Endodermal cell (in vitro differentiated cells): Measurements from ENCODE around the gene ZNF576. TPM values are rescaled to one million over a fixed set of nuclear protein-coding genes. Genes with fewer than 3 reads are reported as not detected.

Experiments used
- DNase-seq: peaks from one replicate; pipeline ENCODE4 v3.0.0-alpha.2; 2017
- H3K27ac ChIP-seq: 2 replicates; pipeline ENCODE4 v1.5.1; 2013; ENCODE audit warnings: mild to moderate bottlenecking, low read depth, low read length, moderate library complexity
- H3K27me3 ChIP-seq: 2 replicates; pipeline ENCODE4 v1.6.1; 2013; ENCODE audit warnings: mild to moderate bottlenecking, low read length, moderate library complexity; ENCODE audit not compliant: insufficient read depth, control insufficient read depth, poor library complexity, severe bottlenecking
- H3K36me3 ChIP-seq: 2 replicates; pipeline ENCODE4 v1.7.0; 2013; ENCODE audit warnings: mild to moderate bottlenecking, low read length, moderate library complexity; ENCODE audit not compliant: control insufficient read depth, insufficient read depth
- H3K4me1 ChIP-seq: one replicate; pipeline ENCODE4 v1.7.0; 2013; ENCODE audit warnings: low read length; ENCODE audit not compliant: control insufficient read depth, insufficient read depth
- H3K4me3 ChIP-seq: 2 replicates; pipeline ENCODE4 v1.5.1; 2013; ENCODE audit warnings: mild to moderate bottlenecking, low read length, moderate library complexity
- H3K9ac ChIP-seq: 2 replicates; pipeline ENCODE4 v1.6.1; 2013; ENCODE audit warnings: mild to moderate bottlenecking, low read length, moderate library complexity; ENCODE audit not compliant: poor library complexity, severe bottlenecking; ENCODE audit errors: extremely low read depth
- H3K9me3 ChIP-seq: 2 replicates; pipeline ENCODE4 v1.6.1; 2013; ENCODE audit warnings: mild to moderate bottlenecking, low read length, moderate library complexity; ENCODE audit not compliant: control insufficient read depth
- H3K27ac Mint-ChIP-seq: 2 replicates; pipeline ENCODE4 v1.8.0; 2020; ENCODE audit warnings: mixed read lengths
- H3K27me3 Mint-ChIP-seq: 2 replicates; pipeline ENCODE4 v1.8.0; 2021; ENCODE audit warnings: mild to moderate bottlenecking, mixed read lengths; ENCODE audit not compliant: insufficient read depth
- H3K36me3 Mint-ChIP-seq: 2 replicates; pipeline ENCODE4 v1.8.0; 2020; ENCODE audit warnings: low read depth, mixed read lengths
- H3K4me1 Mint-ChIP-seq: 2 replicates; pipeline ENCODE4 v1.8.0; 2020; ENCODE audit warnings: mixed read lengths
- H3K4me3 Mint-ChIP-seq: 2 replicates; pipeline ENCODE4 v1.8.0; 2020; ENCODE audit warnings: mild to moderate bottlenecking, moderate library complexity, mixed read lengths
- H3K9me3 Mint-ChIP-seq: 2 replicates; pipeline ENCODE4 v1.8.0; 2020; ENCODE audit warnings: mild to moderate bottlenecking, mixed read lengths
- WGBS, 2 experiments: methylation state at CpG; one replicate each; pipeline versions ENCODE4 v1.1.5 to v1.1.7; 2013; ENCODE audit warnings: missing lambda C conversion rate in 2 of 2, mixed read lengths in 1 of 2; ENCODE audit not compliant: insufficient coverage in 1 of 2, insufficient read length in 1 of 2; 5-methylcytosine and 5-hydroxymethylcytosine counted together
- total RNA-seq, 2 donors: library from RNA; stranded (reverse); fragmentation: NEBNext Ultra II Directional in 1 of 2; extraction: Animal tissue kit (Norgen Biotek cat#: 25700) in 1 of 2; gene quantifications; 2 replicates in 1 of 2; 3 replicates in 1 of 2; pipeline ENCODE4 v1.2.1, GENCODE V29; 2021
- TF ChIP-seq, protein P1 (sequence below): fragments of 200-600 bp; sonication (generic); conservative IDR thresholded peaks from 2 replicates; pipeline ENCODE4 v1.5.0; 2021; ENCODE audit warnings: antibody characterized with exemption, mild to moderate bottlenecking

Gene ZNF576
- total RNA-seq, 2 donors from 2014 or later, result 11.9 to 12.1 TPM

DNA sequence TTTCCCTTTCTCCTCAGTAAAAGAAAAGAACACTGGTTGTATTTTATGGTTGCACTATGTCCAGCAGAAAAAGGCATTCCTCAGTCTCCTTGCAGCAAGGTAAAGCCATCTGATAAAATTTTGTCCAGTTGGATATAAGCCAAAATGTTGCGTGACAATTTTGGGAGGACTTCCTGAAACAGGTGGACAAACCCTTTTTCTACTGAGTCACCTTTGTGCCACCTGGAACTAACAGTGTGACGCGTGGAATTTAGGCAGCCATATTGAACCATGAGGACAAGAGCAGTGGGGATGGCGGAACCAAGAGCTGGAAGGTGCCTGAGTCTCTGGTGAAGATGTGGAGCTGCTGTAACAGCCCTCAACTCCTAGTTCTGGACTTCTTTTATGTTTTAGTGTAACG, 35.1 kb downstream of the ZNF576 start:
- Mint-ChIP-seq H3K27me3 (peaks cover 80% of the 10 kb centered on the region), H3K36me3 (peaks cover 4% of the 10 kb centered on the region), H3K4me1 (peaks cover 9% of the 10 kb centered on the region), H3K9me3 (no peaks in the 10 kb centered on the region), H3K4me3 (no peak overlapping the region), H3K27ac (no peak overlapping the region)
- Histone ChIP-seq H3K36me3 (no peaks in the 10 kb centered on the region), H3K27me3 (no peaks in the 10 kb centered on the region), H3K4me1 (no peaks in the 10 kb centered on the region), H3K27ac (no peak overlapping the region), H3K4me3 (no peak overlapping the region), H3K9me3 (no peaks in the 10 kb centered on the region), H3K9ac (no peak overlapping the region)
- TF ChIP-seq, protein P1, sequence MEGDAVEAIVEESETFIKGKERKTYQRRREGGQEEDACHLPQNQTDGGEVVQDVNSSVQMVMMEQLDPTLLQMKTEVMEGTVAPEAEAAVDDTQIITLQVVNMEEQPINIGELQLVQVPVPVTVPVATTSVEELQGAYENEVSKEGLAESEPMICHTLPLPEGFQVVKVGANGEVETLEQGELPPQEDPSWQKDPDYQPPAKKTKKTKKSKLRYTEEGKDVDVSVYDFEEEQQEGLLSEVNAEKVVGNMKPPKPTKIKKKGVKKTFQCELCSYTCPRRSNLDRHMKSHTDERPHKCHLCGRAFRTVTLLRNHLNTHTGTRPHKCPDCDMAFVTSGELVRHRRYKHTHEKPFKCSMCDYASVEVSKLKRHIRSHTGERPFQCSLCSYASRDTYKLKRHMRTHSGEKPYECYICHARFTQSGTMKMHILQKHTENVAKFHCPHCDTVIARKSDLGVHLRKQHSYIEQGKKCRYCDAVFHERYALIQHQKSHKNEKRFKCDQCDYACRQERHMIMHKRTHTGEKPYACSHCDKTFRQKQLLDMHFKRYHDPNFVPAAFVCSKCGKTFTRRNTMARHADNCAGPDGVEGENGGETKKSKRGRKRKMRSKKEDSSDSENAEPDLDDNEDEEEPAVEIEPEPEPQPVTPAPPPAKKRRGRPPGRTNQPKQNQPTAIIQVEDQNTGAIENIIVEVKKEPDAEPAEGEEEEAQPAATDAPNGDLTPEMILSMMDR, result no peak
- WGBS, 2 experiments, result 86 to 94% methylated on average over 4 to 5 of the region's 5 CpGs
- no peak for DNase-seq

DNA sequence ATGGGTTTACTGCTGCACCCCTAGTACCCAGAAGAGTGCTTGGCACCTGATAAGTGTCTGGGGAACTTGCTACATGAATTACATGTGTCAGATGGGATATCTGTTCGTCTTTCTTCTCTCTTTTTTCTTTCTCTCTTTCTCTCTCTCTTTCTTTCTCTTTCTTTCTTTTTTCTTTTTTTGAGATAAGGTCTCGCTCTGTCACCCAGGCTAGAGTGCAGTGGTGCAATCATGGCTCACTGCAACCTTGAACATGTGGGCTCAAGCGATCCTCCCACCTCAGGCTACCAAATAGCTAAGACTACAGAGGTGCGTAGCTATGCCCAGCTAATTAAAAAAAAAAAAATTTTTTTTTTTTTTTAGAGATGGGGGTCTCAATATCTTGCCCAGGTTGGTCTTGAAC, 37.1 kb downstream of the ZNF576 start:
- WGBS, 2 experiments, result 89 to 100% methylated on average over 3 to 4 of the region's 4 CpGs
- no peak overlapping the region for H3K27ac ChIP-seq
- no peaks in the 10 kb centered on the region for H3K9me3 ChIP-seq
- H3K4me3 Mint-ChIP-seq, result no peak overlapping the region
- H3K27ac Mint-ChIP-seq, result no peak overlapping the region
- H3K9me3 Mint-ChIP-seq, result no peaks in the 10 kb centered on the region
- no peaks in the 10 kb centered on the region for H3K4me1 ChIP-seq
- H3K4me3 ChIP-seq, result no peak overlapping the region
- no peaks in the 10 kb centered on the region for H3K36me3 Mint-ChIP-seq
- H3K27me3 Mint-ChIP-seq, result peaks cover 80% of the 10 kb centered on the region
- H3K9ac ChIP-seq, result no peak overlapping the region
- no peak for DNase-seq
- peaks cover 18% of the 10 kb centered on the region for H3K27me3 ChIP-seq
- peaks cover 9% of the 10 kb centered on the region for H3K4me1 Mint-ChIP-seq
- H3K36me3 ChIP-seq, result no peaks in the 10 kb centered on the region
- TF ChIP-seq, protein P1, result no peak

DNA sequence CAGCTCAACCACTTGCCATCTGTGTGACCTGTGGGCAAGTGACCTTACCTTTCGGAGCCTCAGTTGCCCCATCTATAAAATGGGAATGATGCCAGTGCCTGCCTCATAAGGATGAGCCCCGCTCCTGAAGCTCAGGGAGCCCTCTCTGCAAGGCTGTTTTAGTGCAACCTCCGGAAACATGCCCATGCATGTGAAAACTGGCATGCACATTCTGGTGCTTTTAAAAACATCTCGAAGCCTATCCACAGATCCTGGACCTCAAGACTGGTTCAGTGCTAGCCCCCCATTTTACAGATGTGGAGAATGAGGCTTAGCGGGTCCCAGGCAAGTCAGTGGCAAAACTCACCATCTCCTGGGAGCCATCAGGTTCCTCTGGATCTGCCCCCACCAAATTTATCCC, 37.7 kb downstream of the ZNF576 start:
- no peaks in the 10 kb centered on the region for H3K36me3 ChIP-seq
- H3K27me3 Mint-ChIP-seq, result peaks cover 80% of the 10 kb centered on the region
- DNase-seq, result no peak
- H3K4me1 ChIP-seq, result no peaks in the 10 kb centered on the region
- TF ChIP-seq, protein P1, result no peak
- no peaks in the 10 kb centered on the region for H3K36me3 Mint-ChIP-seq
- H3K9me3 ChIP-seq, result no peaks in the 10 kb centered on the region
- H3K27ac ChIP-seq, result no peak overlapping the region
- H3K4me1 Mint-ChIP-seq, result peaks cover 13% of the 10 kb centered on the region
- H3K9ac ChIP-seq, result no peak overlapping the region
- no peak overlapping the region for H3K4me3 Mint-ChIP-seq
- no peak overlapping the region for H3K27ac Mint-ChIP-seq
- 85 to 95% methylated on average over 5 of the region's 5 CpGs for WGBS, 2 experiments
- no peaks in the 10 kb centered on the region for H3K9me3 Mint-ChIP-seq
- no peak overlapping the region for H3K4me3 ChIP-seq
- peaks cover 24% of the 10 kb centered on the region for H3K27me3 ChIP-seq
